GM12875 (cell line): ENCODE measurements around the gene RFWD3.
"Not testable (repeated sequence)": the region's sequence is repeated elsewhere in the genome, so short reads cannot be mapped to it uniquely, and the experiment has no call there.

Source experiments
- H3K4me3 ChIP-seq: one replicate; pipeline ENCODE4 v1.5.1; 2011; ENCODE audit warnings: low read depth, low read length, control low read depth
- CTCF ChIP-seq: IDR thresholded peaks from 2 replicates; pipeline ENCODE4 v1.5.1; 2011; ENCODE audit warnings: low read depth, mild to moderate bottlenecking, control low read depth, inconsistent platforms, low read length, moderate library complexity, borderline replicate concordance; ENCODE audit not compliant: insufficient read depth

RFWD3 gene

GRCh38 chr16:74666010-74666421 lies 661 bp downstream of the RFWD3 start:
- peak overlapping the region; percentile 83 for H3K4me3 ChIP-seq
- no peak for TF ChIP-seq CTCF

DNA sequence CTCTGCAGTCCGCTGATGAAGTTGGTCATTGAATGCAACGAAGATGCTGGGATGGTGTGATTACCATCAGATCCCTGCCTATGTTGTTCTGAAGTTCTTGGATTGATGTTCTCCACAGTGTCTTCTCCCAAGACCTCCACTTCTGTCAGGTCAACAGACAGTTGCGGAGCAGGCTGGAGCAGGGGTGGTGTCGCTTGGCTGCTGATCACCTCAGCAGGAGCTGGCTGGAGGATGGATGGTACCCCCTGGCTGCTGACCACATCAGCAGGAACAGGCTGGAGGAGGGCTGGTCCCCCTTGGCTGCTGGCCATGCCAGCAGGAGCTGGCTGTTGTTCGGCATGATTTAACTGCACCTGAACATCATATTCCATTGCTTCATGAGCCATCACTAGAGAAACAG lies 5.6 kb downstream of the RFWD3 start:
- no peak overlapping the region for H3K4me3 ChIP-seq
- TF ChIP-seq CTCF = no peak

GRCh38 chr16:74660383-74660782 lies 6.3 kb downstream of the RFWD3 start:
- no peak overlapping the region for H3K4me3 ChIP-seq
- TF ChIP-seq CTCF = no peak

GRCh38 chr16:74659041-74659440 lies 7.6 kb downstream of the RFWD3 start:
- TF ChIP-seq CTCF = no peak
- no peak overlapping the region for H3K4me3 ChIP-seq

DNA sequence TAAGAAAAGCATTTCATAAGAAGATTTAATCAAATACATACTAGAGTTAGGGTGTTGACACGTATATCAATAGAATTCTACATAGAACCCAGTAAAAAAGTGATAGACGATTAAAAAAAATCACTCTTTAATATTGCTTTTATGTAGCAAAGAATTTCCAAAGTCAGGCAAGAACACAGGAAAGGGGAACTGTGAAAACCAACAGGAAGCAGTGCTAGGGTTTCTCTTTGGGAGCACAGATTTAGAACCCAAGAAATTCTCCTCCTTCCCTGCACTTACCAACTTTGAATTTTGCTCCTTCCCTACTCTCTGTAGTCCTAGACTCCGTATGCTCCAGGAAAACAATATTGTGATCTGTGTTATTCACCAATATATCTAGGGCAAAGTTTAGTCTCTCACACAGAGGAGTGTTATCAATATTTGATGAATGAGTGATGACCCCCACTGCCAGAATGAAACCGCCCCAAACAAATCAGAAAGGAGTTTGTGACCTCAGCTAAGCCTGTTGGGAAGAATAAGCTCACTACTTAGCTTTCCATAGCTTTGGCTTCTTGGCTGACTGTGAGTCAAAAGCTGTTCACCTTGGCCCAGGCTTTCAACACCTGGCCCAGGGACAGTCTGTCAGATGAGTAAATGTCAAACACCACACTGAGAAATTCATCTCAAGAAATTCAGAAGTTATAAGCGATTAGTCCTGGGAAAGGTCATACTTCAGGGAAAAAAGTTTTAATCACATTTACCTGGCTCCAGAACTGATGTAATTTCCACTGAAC lies 8.6 kb downstream of the RFWD3 start:
- no peak for TF ChIP-seq CTCF
- H3K4me3 ChIP-seq = no peak overlapping the region

GRCh38 chr16:74654536-74655050 lies 12.1 kb downstream of the RFWD3 start:
- no peak overlapping the region for H3K4me3 ChIP-seq
- no peak for TF ChIP-seq CTCF

- not testable (repeated sequence) for H3K4me3 ChIP-seq
Measured at GRCh38 chr16:74652883-74653282, 13.8 kb downstream of the RFWD3 start.
